ENCODE results near the gene WDR93. TPM values are rescaled to one million over a fixed set of nuclear protein-coding genes. Genes with fewer than 3 reads are reported as not detected.

Gene WDR93
- total RNA-seq, 1 experiment from 2014 or later = not detected

DNA sequence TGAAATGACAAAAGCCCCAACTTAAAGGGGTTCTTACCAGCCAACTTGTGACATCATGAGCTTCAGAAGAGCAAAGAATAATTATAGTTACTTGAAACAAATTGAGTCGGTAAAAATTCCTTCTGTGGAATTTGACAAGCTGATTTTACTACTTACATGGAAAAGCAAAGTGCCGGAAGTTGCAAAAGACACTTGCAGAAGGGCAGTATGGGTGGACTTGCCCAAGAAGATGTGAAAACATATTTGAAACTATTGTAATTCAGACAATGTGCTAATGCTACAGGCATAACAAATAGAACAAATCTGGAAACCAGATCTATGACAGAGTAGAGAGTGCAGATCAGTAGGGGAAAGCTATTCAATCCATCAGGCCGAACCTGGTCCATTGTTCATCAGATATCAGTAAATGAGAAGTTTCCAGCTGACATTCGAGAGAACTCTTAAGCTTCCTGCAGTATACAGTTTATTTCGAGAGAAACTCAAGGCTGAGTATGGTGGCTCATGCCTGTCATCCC, 32.9 kb upstream of the WDR93 start:
- no CpG with 5 or more reads among the region's 5 CpGs for WGBS (ENCODE audit: extremely low coverage, insufficient read length, low lambda C conversion rate)
- no peaks in the 10 kb centered on the region for H4K20me1 ChIP-seq (ENCODE audit: control insufficient read depth, insufficient read depth, insufficient read length)
- no peak overlapping the region for H3K56ac ChIP-seq (ENCODE audit: insufficient read length, low read depth, low read length)
- H2AK5ac ChIP-seq (ENCODE audit: insufficient read length, low read length) = no peak overlapping the region
- Mint-ChIP-seq H3K27me3 (ENCODE audit: low read depth) (peaks cover 37% of the 10 kb centered on the region), H3K4me1 (peaks cover 6 to 15% of the 10 kb centered on the region in 2 experiments), H3K27ac (no peak overlapping the region), H3K9me3 (no peaks in the 10 kb centered on the region), H3K36me3 (ENCODE audit: insufficient read depth in 1 of 3, low read depth in 3 of 3) (peaks cover 4 to 6% (median 5%) of the 10 kb centered on the region in 3 experiments), H3K4me3 (no peak overlapping the region)
- H3K23me2 ChIP-seq (ENCODE audit: insufficient read length, low read depth, low read length, poor library complexity, severe bottlenecking) = peaks cover 6% of the 10 kb centered on the region
- TF ChIP-seq, protein P1, sequence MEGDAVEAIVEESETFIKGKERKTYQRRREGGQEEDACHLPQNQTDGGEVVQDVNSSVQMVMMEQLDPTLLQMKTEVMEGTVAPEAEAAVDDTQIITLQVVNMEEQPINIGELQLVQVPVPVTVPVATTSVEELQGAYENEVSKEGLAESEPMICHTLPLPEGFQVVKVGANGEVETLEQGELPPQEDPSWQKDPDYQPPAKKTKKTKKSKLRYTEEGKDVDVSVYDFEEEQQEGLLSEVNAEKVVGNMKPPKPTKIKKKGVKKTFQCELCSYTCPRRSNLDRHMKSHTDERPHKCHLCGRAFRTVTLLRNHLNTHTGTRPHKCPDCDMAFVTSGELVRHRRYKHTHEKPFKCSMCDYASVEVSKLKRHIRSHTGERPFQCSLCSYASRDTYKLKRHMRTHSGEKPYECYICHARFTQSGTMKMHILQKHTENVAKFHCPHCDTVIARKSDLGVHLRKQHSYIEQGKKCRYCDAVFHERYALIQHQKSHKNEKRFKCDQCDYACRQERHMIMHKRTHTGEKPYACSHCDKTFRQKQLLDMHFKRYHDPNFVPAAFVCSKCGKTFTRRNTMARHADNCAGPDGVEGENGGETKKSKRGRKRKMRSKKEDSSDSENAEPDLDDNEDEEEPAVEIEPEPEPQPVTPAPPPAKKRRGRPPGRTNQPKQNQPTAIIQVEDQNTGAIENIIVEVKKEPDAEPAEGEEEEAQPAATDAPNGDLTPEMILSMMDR (conservative IDR thresholded peaks at IDR 0.05) = no peak
- no peaks in the 10 kb centered on the region; the same call in 1 of the 2 replicates for H3K27me3 ChIP-seq (ENCODE audit: insufficient read depth, low read length)
- no peak overlapping the region for H3K18ac ChIP-seq (ENCODE audit: insufficient read length, low read depth, low read length)
- H3K79me2 ChIP-seq (ENCODE audit: insufficient read depth, low read length) = no peaks in the 10 kb centered on the region
- no peak overlapping the region for H3K4ac ChIP-seq (ENCODE audit: low read depth, low read length)
- H2BK120ac ChIP-seq (ENCODE audit: low read depth, low read length, poor library complexity, severe bottlenecking) = no peak overlapping the region
- H3T11ph ChIP-seq (ENCODE audit: low read length) = no peak overlapping the region
- no peak overlapping the region for H2BK20ac ChIP-seq (ENCODE audit: low read depth, low read length, poor library complexity, severe bottlenecking)
- no peak overlapping the region for H3K9ac ChIP-seq (ENCODE audit: extremely low read depth, insufficient read length, low read length)
- no peaks in the 10 kb centered on the region for H3K4me1 ChIP-seq (ENCODE audit: insufficient read depth, low read length)
- no peak overlapping the region for H3K23ac ChIP-seq (ENCODE audit: insufficient read length, low read depth, low read length)
- H2AFZ ChIP-seq (ENCODE audit: low read length) = no peak overlapping the region
- H2BK5ac ChIP-seq (ENCODE audit: insufficient read length, low read length) = no peak overlapping the region
- H3K9me3 ChIP-seq (ENCODE audit: control insufficient read depth, low read depth, low read length) = no peaks in the 10 kb centered on the region
- H2BK12ac ChIP-seq (ENCODE audit: insufficient read length, low read depth, low read length) = no peak overlapping the region
- H4K91ac ChIP-seq (ENCODE audit: insufficient read length, low read depth, low read length) = no peak overlapping the region
- DNase-seq = no peak
- no peak overlapping the region for H3K14ac ChIP-seq (ENCODE audit: insufficient read depth, low read length)
- no peak overlapping the region for H4K5ac ChIP-seq (ENCODE audit: insufficient read length, low read depth, low read length)
- no peak overlapping the region for H2BK15ac ChIP-seq (ENCODE audit: low read depth, low read length)
- no peak overlapping the region for H3K4me2 ChIP-seq (ENCODE audit: insufficient read depth, insufficient read length, low read length)
- no peaks in the 10 kb centered on the region for H3K79me1 ChIP-seq (ENCODE audit: insufficient read depth, low read depth, low read length, poor library complexity, severe bottlenecking)
- no peak overlapping the region for H4K8ac ChIP-seq (replicated peaks; ENCODE audit: insufficient read length, low read depth, low read length)
- H3K27ac ChIP-seq (ENCODE audit: insufficient read length, low read depth, low read length) = no peak overlapping the region
